Measurements from ENCODE around the gene RAD51AP1.

GRCh38 chr12:4607056-4607455 is 68.4 kb downstream of the RAD51AP1 start:
- no peak for TF ChIP-seq PHF8 (IDR thresholded peaks at IDR 0.05; ENCODE audit: borderline replicate concordance, low read depth)
- TF ChIP-seq, protein P1, sequence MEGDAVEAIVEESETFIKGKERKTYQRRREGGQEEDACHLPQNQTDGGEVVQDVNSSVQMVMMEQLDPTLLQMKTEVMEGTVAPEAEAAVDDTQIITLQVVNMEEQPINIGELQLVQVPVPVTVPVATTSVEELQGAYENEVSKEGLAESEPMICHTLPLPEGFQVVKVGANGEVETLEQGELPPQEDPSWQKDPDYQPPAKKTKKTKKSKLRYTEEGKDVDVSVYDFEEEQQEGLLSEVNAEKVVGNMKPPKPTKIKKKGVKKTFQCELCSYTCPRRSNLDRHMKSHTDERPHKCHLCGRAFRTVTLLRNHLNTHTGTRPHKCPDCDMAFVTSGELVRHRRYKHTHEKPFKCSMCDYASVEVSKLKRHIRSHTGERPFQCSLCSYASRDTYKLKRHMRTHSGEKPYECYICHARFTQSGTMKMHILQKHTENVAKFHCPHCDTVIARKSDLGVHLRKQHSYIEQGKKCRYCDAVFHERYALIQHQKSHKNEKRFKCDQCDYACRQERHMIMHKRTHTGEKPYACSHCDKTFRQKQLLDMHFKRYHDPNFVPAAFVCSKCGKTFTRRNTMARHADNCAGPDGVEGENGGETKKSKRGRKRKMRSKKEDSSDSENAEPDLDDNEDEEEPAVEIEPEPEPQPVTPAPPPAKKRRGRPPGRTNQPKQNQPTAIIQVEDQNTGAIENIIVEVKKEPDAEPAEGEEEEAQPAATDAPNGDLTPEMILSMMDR (IDR thresholded peaks at IDR 0.05), result no peak
- no peak for TF ChIP-seq KDM1A (IDR thresholded peaks at IDR 0.05; ENCODE audit: low read depth)
- no peak for TF ChIP-seq ZC3H11A (IDR thresholded peaks at IDR 0.05)
- TF ChIP-seq RFX5 (IDR thresholded peaks at IDR 0.05), result no peak
- no peak for TF ChIP-seq CEBPB (IDR thresholded peaks at IDR 0.05)
- TF ChIP-seq, protein P2, sequence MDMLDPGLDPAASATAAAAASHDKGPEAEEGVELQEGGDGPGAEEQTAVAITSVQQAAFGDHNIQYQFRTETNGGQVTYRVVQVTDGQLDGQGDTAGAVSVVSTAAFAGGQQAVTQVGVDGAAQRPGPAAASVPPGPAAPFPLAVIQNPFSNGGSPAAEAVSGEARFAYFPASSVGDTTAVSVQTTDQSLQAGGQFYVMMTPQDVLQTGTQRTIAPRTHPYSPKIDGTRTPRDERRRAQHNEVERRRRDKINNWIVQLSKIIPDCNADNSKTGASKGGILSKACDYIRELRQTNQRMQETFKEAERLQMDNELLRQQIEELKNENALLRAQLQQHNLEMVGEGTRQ (IDR thresholded peaks at IDR 0.05), result no peak
- TF ChIP-seq MAFK (IDR thresholded peaks at IDR 0.05; ENCODE audit: partially characterized antibody), result no peak
- TF ChIP-seq SREBF2 (IDR thresholded peaks at IDR 0.05), result no peak
- no peak for TF ChIP-seq MYC (IDR thresholded peaks at IDR 0.05; ENCODE audit: borderline replicate concordance, low read length)

Measured in A549 (cell line).